Activated effector memory CD4-positive, alpha-beta T cell treated with anti-CD3 and anti-CD28 coated beads, Interleukin-2, amount 50 U/mL, for 16 hours (primary cell): ENCODE results near the gene DDHD1.
A peak's percentile ranks its signal among the peaks of the same experiment; 100 is the strongest.
"Not testable (repeated sequence)": the region's sequence is repeated elsewhere in the genome, so short reads cannot be mapped to it uniquely, and the experiment has no call there.

ENCODE experiments used
- DNase-seq: peaks from one replicate; pipeline ENCODE4 v3.0.0-alpha.2; 2020

DDHD1 gene

GRCh38 chr14:53151523-53152183 lies 1.5 kb downstream of the DDHD1 start:
- DNase-seq, result peak; percentile 81

GRCh38 chr14:53149668-53150316 lies 3.3 kb downstream of the DDHD1 start:
- no peak for DNase-seq

GRCh38 chr14:53148671-53149070 lies 4.5 kb downstream of the DDHD1 start:
- DNase-seq, result no peak

- DNase-seq, result no peak
Measured at GRCh38 chr14:53147893-53148292, 5.2 kb downstream of the DDHD1 start.

- no peak for DNase-seq
Measured at GRCh38 chr14:53147208-53147607, 5.9 kb downstream of the DDHD1 start.

- no peak for DNase-seq
Measured at GRCh38 chr14:53146739-53147138, 6.4 kb downstream of the DDHD1 start.

- no peak for DNase-seq
Measured at GRCh38 chr14:53144244-53144643, 8.9 kb downstream of the DDHD1 start.

- no peak for DNase-seq
Measured at GRCh38 chr14:53140585-53140984, 12.5 kb downstream of the DDHD1 start.

GRCh38 chr14:53137568-53138203 lies 15.4 kb downstream of the DDHD1 start:
- no peak for DNase-seq

GRCh38 chr14:53130491-53130890 lies 22.6 kb downstream of the DDHD1 start:
- DNase-seq, result not testable (repeated sequence)

GRCh38 chr14:53128303-53129028 lies 24.7 kb downstream of the DDHD1 start:
- DNase-seq, result no peak

- DNase-seq, result no peak
Measured at GRCh38 chr14:53127832-53128231, 25.3 kb downstream of the DDHD1 start.

GRCh38 chr14:53127151-53127550 lies 26.0 kb downstream of the DDHD1 start:
- no peak for DNase-seq

- no peak for DNase-seq
Measured at GRCh38 chr14:53126731-53127130, 26.4 kb downstream of the DDHD1 start.

- no peak for DNase-seq
Measured at GRCh38 chr14:53124786-53125185, 28.3 kb downstream of the DDHD1 start.

- not testable (repeated sequence) for DNase-seq
Measured at GRCh38 chr14:53121419-53121818, 31.7 kb downstream of the DDHD1 start.

- not testable (repeated sequence) for DNase-seq
Measured at GRCh38 chr14:53117479-53117878, 35.6 kb downstream of the DDHD1 start.

GRCh38 chr14:53113989-53114388 lies 39.1 kb downstream of the DDHD1 start:
- no peak for DNase-seq

GRCh38 chr14:53110096-53110495 lies 43.0 kb downstream of the DDHD1 start:
- DNase-seq, result no peak

GRCh38 chr14:53109105-53110041 lies 43.8 kb downstream of the DDHD1 start:
- peak; percentile 84 for DNase-seq

- DNase-seq, result no peak
Measured at GRCh38 chr14:53108292-53109104, 44.6 kb downstream of the DDHD1 start.
